CD4-positive, alpha-beta T cell treated with Interferon gamma for 1 hour (primary cell): ENCODE results near the gene GPR78.

Source experiments
- DNase-seq: peaks from one replicate; pipeline ENCODE4 v3.0.0-alpha.2; 2020

Gene GPR78

GRCh38 chr4:8601556-8601955 lies 21.4 kb downstream of the GPR78 start:
- DNase-seq: no peak

GRCh38 chr4:8602686-8603430 lies 22.7 kb downstream of the GPR78 start:
- DNase-seq: no peak

- no peak for DNase-seq
Observed at GRCh38 chr4:8603931-8604330, 23.7 kb downstream of the GPR78 start.

- DNase-seq: no peak
Observed at GRCh38 chr4:8605289-8605688, 25.1 kb downstream of the GPR78 start.

- DNase-seq: no peak
Observed at GRCh38 chr4:8606476-8606875, 26.3 kb downstream of the GPR78 start.

- DNase-seq: no peak
Observed at GRCh38 chr4:8606966-8607365, 26.8 kb downstream of the GPR78 start.

GRCh38 chr4:8607603-8608481 lies 27.6 kb downstream of the GPR78 start:
- DNase-seq: no peak

GRCh38 chr4:8608714-8609391 lies 28.7 kb downstream of the GPR78 start:
- no peak for DNase-seq

- no peak for DNase-seq
Observed at GRCh38 chr4:8609406-8609805, 29.2 kb downstream of the GPR78 start.

- no peak for DNase-seq
Observed at GRCh38 chr4:8609824-8610350, 29.7 kb downstream of the GPR78 start.

- DNase-seq: no peak
Observed at GRCh38 chr4:8610858-8611616, 30.8 kb downstream of the GPR78 start.

GRCh38 chr4:8612646-8613045 lies 32.5 kb downstream of the GPR78 start:
- no peak for DNase-seq

GRCh38 chr4:8613421-8614364 lies 33.5 kb downstream of the GPR78 start:
- DNase-seq: no peak

- no peak for DNase-seq
Observed at GRCh38 chr4:8614365-8615193, 34.4 kb downstream of the GPR78 start.

GRCh38 chr4:8615366-8615765 lies 35.2 kb downstream of the GPR78 start:
- no peak for DNase-seq

- no peak for DNase-seq
Observed at GRCh38 chr4:8615921-8616787, 36.0 kb downstream of the GPR78 start.

GRCh38 chr4:8616831-8617230 lies 36.6 kb downstream of the GPR78 start:
- DNase-seq: no peak

- no peak for DNase-seq
Observed at GRCh38 chr4:8617486-8618040, 37.4 kb downstream of the GPR78 start.

- no peak for DNase-seq
Observed at GRCh38 chr4:8618421-8618820, 38.2 kb downstream of the GPR78 start.
